ENCODE measurements around the gene RASSF1.

The RASSF1 gene

GRCh38 chr3:50388016-50388719 lies 47.5 kb upstream of the RASSF1 start:
- H3F3A ChIP-seq (ENCODE audit: insufficient read depth, low read length): no peaks in the 10 kb centered on the region
- no peak overlapping the region for H2AFZ ChIP-seq (ENCODE audit: low read length)
- H3K9me3 ChIP-seq (ENCODE audit: low read length): no peaks in the 10 kb centered on the region
- H3K9me2 ChIP-seq (ENCODE audit: low read depth, low read length): no peaks in the 10 kb centered on the region
- no peak overlapping the region for H3K4me3 ChIP-seq (ENCODE audit: low read depth, low read length, poor library complexity, severe bottlenecking)
- no peak overlapping the region for H3K4me2 ChIP-seq (ENCODE audit: low read length)
- H3K9ac ChIP-seq (ENCODE audit: low read length): no peak overlapping the region
- H3K36me3 ChIP-seq (ENCODE audit: insufficient read depth, low read length): no peaks in the 10 kb centered on the region
- TF ChIP-seq CTCF (IDR thresholded peaks at IDR 0.05; ENCODE audit: low read length) (peak; percentile 55), EZH2 (IDR thresholded peaks at IDR 0.05; ENCODE audit: borderline replicate concordance, low read length) (no peak)
- no peak overlapping the region for H3K27ac ChIP-seq (ENCODE audit: low read depth, low read length, poor library complexity, severe bottlenecking)
- no peaks in the 10 kb centered on the region for H3K4me1 ChIP-seq (ENCODE audit: insufficient read depth, low read length, severe bottlenecking)
- H3K27me3 ChIP-seq (ENCODE audit: insufficient read depth, low read length): peaks cover 6% of the 10 kb centered on the region; the same call in 1 of the 2 replicates
- no peaks in the 10 kb centered on the region for H3K79me2 ChIP-seq (ENCODE audit: insufficient read depth, low read length)
- H4K20me1 ChIP-seq (ENCODE audit: insufficient read depth, low read length): no peaks in the 10 kb centered on the region

GRCh38 chr3:50385754-50386153 lies 45.1 kb upstream of the RASSF1 start:
- no peak overlapping the region for H3K27ac ChIP-seq (ENCODE audit: low read depth, low read length, poor library complexity, severe bottlenecking)

GRCh38 chr3:50383750-50384149 lies 43.1 kb upstream of the RASSF1 start:
- no peaks in the 10 kb centered on the region for H3K9me3 ChIP-seq (ENCODE audit: low read length)
- no peak overlapping the region for H3K27ac ChIP-seq (ENCODE audit: low read depth, low read length, poor library complexity, severe bottlenecking)
- H3K4me1 ChIP-seq (ENCODE audit: insufficient read depth, low read length, severe bottlenecking): no peaks in the 10 kb centered on the region
- peaks cover 6% of the 10 kb centered on the region; the same call in 1 of the 2 replicates for H3K27me3 ChIP-seq (ENCODE audit: insufficient read depth, low read length)
- H3K9me2 ChIP-seq (ENCODE audit: low read depth, low read length): no peaks in the 10 kb centered on the region
- H3K4me2 ChIP-seq (ENCODE audit: low read length): no peak overlapping the region
- TF ChIP-seq CTCF (IDR thresholded peaks at IDR 0.05; ENCODE audit: low read length) (no peak), EZH2 (IDR thresholded peaks at IDR 0.05; ENCODE audit: borderline replicate concordance, low read length) (no peak)
- H2AFZ ChIP-seq (ENCODE audit: low read length): no peak overlapping the region
- H4K20me1 ChIP-seq (ENCODE audit: insufficient read depth, low read length): no peaks in the 10 kb centered on the region
- no peak overlapping the region for H3K4me3 ChIP-seq (ENCODE audit: low read depth, low read length, poor library complexity, severe bottlenecking)
- no peak overlapping the region for H3K9ac ChIP-seq (ENCODE audit: low read length)
- H3K36me3 ChIP-seq (ENCODE audit: insufficient read depth, low read length): no peaks in the 10 kb centered on the region
- H3K79me2 ChIP-seq (ENCODE audit: insufficient read depth, low read length): no peaks in the 10 kb centered on the region
- H3F3A ChIP-seq (ENCODE audit: insufficient read depth, low read length): no peaks in the 10 kb centered on the region

More at GRCh38 chr3:50385754-50386153, 45.1 kb upstream of the RASSF1 start:
- Histone ChIP-seq H3K4me3 (ENCODE audit: low read depth, low read length, poor library complexity, severe bottlenecking) (no peak overlapping the region), H3K27me3 (ENCODE audit: insufficient read depth, low read length) (peaks cover 6% of the 10 kb centered on the region; the same call in 1 of the 2 replicates), H2AFZ (ENCODE audit: low read length) (no peak overlapping the region), H3K79me2 (ENCODE audit: insufficient read depth, low read length) (no peaks in the 10 kb centered on the region), H3K36me3 (ENCODE audit: insufficient read depth, low read length) (no peaks in the 10 kb centered on the region), H3K4me1 (ENCODE audit: insufficient read depth, low read length, severe bottlenecking) (no peaks in the 10 kb centered on the region), H3F3A (ENCODE audit: insufficient read depth, low read length) (no peaks in the 10 kb centered on the region), H3K9ac (ENCODE audit: low read length) (no peak overlapping the region), H4K20me1 (ENCODE audit: insufficient read depth, low read length) (no peaks in the 10 kb centered on the region), H3K9me2 (ENCODE audit: low read depth, low read length) (no peaks in the 10 kb centered on the region), H3K4me2 (ENCODE audit: low read length) (no peak overlapping the region), H3K9me3 (ENCODE audit: low read length) (no peaks in the 10 kb centered on the region)
- TF ChIP-seq CTCF (IDR thresholded peaks at IDR 0.05; ENCODE audit: low read length): no peak
- TF ChIP-seq EZH2 (IDR thresholded peaks at IDR 0.05; ENCODE audit: borderline replicate concordance, low read length): no peak

Data from OCI-LY1 (cell line).